Endodermal cell (in vitro differentiated cells): ENCODE measurements around the gene ERMP1. TPM values are rescaled to one million over a fixed set of nuclear protein-coding genes. Genes with fewer than 3 reads are reported as not detected.

Experiments used
- DNase-seq: peaks from one replicate; pipeline ENCODE4 v3.0.0-alpha.2; 2017
- H3K27ac ChIP-seq: 2 replicates; pipeline ENCODE4 v1.5.1; 2013; ENCODE audit warnings: mild to moderate bottlenecking, low read depth, low read length, moderate library complexity
- H3K27me3 ChIP-seq: 2 replicates; pipeline ENCODE4 v1.6.1; 2013; ENCODE audit warnings: mild to moderate bottlenecking, low read length, moderate library complexity; ENCODE audit not compliant: insufficient read depth, control insufficient read depth, poor library complexity, severe bottlenecking
- H3K36me3 ChIP-seq: 2 replicates; pipeline ENCODE4 v1.7.0; 2013; ENCODE audit warnings: mild to moderate bottlenecking, low read length, moderate library complexity; ENCODE audit not compliant: control insufficient read depth, insufficient read depth
- H3K4me1 ChIP-seq: one replicate; pipeline ENCODE4 v1.7.0; 2013; ENCODE audit warnings: low read length; ENCODE audit not compliant: control insufficient read depth, insufficient read depth
- H3K4me3 ChIP-seq: 2 replicates; pipeline ENCODE4 v1.5.1; 2013; ENCODE audit warnings: mild to moderate bottlenecking, low read length, moderate library complexity
- H3K9ac ChIP-seq: 2 replicates; pipeline ENCODE4 v1.6.1; 2013; ENCODE audit warnings: mild to moderate bottlenecking, low read length, moderate library complexity; ENCODE audit not compliant: poor library complexity, severe bottlenecking; ENCODE audit errors: extremely low read depth
- H3K9me3 ChIP-seq: 2 replicates; pipeline ENCODE4 v1.6.1; 2013; ENCODE audit warnings: mild to moderate bottlenecking, low read length, moderate library complexity; ENCODE audit not compliant: control insufficient read depth
- H3K27ac Mint-ChIP-seq: 2 replicates; pipeline ENCODE4 v1.8.0; 2020; ENCODE audit warnings: mixed read lengths
- H3K27me3 Mint-ChIP-seq: 2 replicates; pipeline ENCODE4 v1.8.0; 2021; ENCODE audit warnings: mild to moderate bottlenecking, mixed read lengths; ENCODE audit not compliant: insufficient read depth
- H3K36me3 Mint-ChIP-seq: 2 replicates; pipeline ENCODE4 v1.8.0; 2020; ENCODE audit warnings: low read depth, mixed read lengths
- H3K4me1 Mint-ChIP-seq: 2 replicates; pipeline ENCODE4 v1.8.0; 2020; ENCODE audit warnings: mixed read lengths
- H3K4me3 Mint-ChIP-seq: 2 replicates; pipeline ENCODE4 v1.8.0; 2020; ENCODE audit warnings: mild to moderate bottlenecking, moderate library complexity, mixed read lengths
- H3K9me3 Mint-ChIP-seq: 2 replicates; pipeline ENCODE4 v1.8.0; 2020; ENCODE audit warnings: mild to moderate bottlenecking, mixed read lengths
- CTCF ChIP-seq: fragments of 200-600 bp; sonication (generic); conservative IDR thresholded peaks from 2 replicates; pipeline ENCODE4 v1.5.0; 2021; ENCODE audit warnings: antibody characterized with exemption, mild to moderate bottlenecking
- WGBS, 2 experiments: methylation state at CpG; one replicate each; pipeline versions ENCODE4 v1.1.5 to v1.1.7; 2013; ENCODE audit warnings: missing lambda C conversion rate in 2 of 2, mixed read lengths in 1 of 2; ENCODE audit not compliant: insufficient coverage in 1 of 2, insufficient read length in 1 of 2; 5-methylcytosine and 5-hydroxymethylcytosine counted together
- total RNA-seq, 2 donors: library from RNA; stranded (reverse); fragmentation: NEBNext Ultra II Directional in 1 of 2; extraction: Animal tissue kit (Norgen Biotek cat#: 25700) in 1 of 2; gene quantifications; 2 replicates in 1 of 2; 3 replicates in 1 of 2; pipeline ENCODE4 v1.2.1, GENCODE V29; 2021

ERMP1 gene
- total RNA-seq, 2 donors from 2014 or later: 22.8 to 36.0 TPM

GRCh38 chr9:5778805-5779204 lies 54.1 kb downstream of the ERMP1 start:
- TF ChIP-seq CTCF: no peak
- H3K27me3 ChIP-seq: no peaks in the 10 kb centered on the region
- H3K9me3 ChIP-seq: peaks cover 68% of the 10 kb centered on the region
- no peak for DNase-seq
- Mint-ChIP-seq H3K9me3 (peaks cover 60% of the 10 kb centered on the region), H3K4me1 (peaks cover 1% of the 10 kb centered on the region), H3K36me3 (peaks cover 82% of the 10 kb centered on the region), H3K27ac (no peak overlapping the region), H3K27me3 (peaks cover 4% of the 10 kb centered on the region), H3K4me3 (no peak overlapping the region)
- 100% methylated on average over 1 of the region's 1 CpG; no CpG with 5 or more reads in 1 of the 2 experiments for WGBS, 2 experiments
- no peak overlapping the region for H3K9ac ChIP-seq
- H3K36me3 ChIP-seq: peaks cover 80% of the 10 kb centered on the region
- H3K27ac ChIP-seq: no peak overlapping the region
- peak overlapping the region; percentile 9 for H3K4me3 ChIP-seq
- H3K4me1 ChIP-seq: no peaks in the 10 kb centered on the region

GRCh38 chr9:5773324-5773999 lies 59.5 kb downstream of the ERMP1 start:
- no peaks in the 10 kb centered on the region for H3K27me3 Mint-ChIP-seq
- Histone ChIP-seq H3K4me1 (peaks cover 3% of the 10 kb centered on the region), H3K4me3 (no peak overlapping the region), H3K27me3 (no peaks in the 10 kb centered on the region), H3K9ac (no peak overlapping the region), H3K27ac (no peak overlapping the region), H3K36me3 (peaks cover 97% of the 10 kb centered on the region), H3K9me3 (peaks cover 19% of the 10 kb centered on the region)
- H3K27ac Mint-ChIP-seq: no peak overlapping the region
- peaks cover 4% of the 10 kb centered on the region for H3K4me1 Mint-ChIP-seq
- DNase-seq: peak; percentile 48
- H3K9me3 Mint-ChIP-seq: peaks cover 12% of the 10 kb centered on the region
- H3K4me3 Mint-ChIP-seq: no peak overlapping the region
- peak; percentile 70 for TF ChIP-seq CTCF
- 89% methylated on average over 3 of the region's 3 CpGs; no CpG with 5 or more reads in 1 of the 2 experiments for WGBS, 2 experiments
- H3K36me3 Mint-ChIP-seq: peaks cover 67% of the 10 kb centered on the region

- Mint-ChIP-seq H3K4me3 (no peak overlapping the region), H3K36me3 (peaks cover 78% of the 10 kb centered on the region), H3K4me1 (peaks cover 4% of the 10 kb centered on the region), H3K27ac (no peak overlapping the region), H3K9me3 (no peaks in the 10 kb centered on the region), H3K27me3 (no peaks in the 10 kb centered on the region)
- no peak for DNase-seq
- Histone ChIP-seq H3K4me1 (peaks cover 3% of the 10 kb centered on the region), H3K9me3 (no peaks in the 10 kb centered on the region), H3K4me3 (no peak overlapping the region), H3K36me3 (peaks cover 98% of the 10 kb centered on the region), H3K27me3 (no peaks in the 10 kb centered on the region), H3K27ac (no peak overlapping the region), H3K9ac (no peak overlapping the region)
- no peak for TF ChIP-seq CTCF
- WGBS, 2 experiments: 94 to 100% methylated on average over 2 to 5 of the region's 5 CpGs
These were observed 64.7 kb downstream of the ERMP1 start for GRCh38 chr9:5767968-5768932.
